Measurements from ENCODE around the gene SMCO3. TPM values are rescaled to one million over a fixed set of nuclear protein-coding genes. Genes with fewer than 3 reads are reported as not detected.
A peak's percentile ranks its signal among the peaks of the same experiment; 100 is the strongest.

Gene SMCO3
- polyA plus RNA-seq, 2 of the 4 experiments (the other 2 are of a cell fraction): 0.06 TPM; not detected in 1

DNA sequence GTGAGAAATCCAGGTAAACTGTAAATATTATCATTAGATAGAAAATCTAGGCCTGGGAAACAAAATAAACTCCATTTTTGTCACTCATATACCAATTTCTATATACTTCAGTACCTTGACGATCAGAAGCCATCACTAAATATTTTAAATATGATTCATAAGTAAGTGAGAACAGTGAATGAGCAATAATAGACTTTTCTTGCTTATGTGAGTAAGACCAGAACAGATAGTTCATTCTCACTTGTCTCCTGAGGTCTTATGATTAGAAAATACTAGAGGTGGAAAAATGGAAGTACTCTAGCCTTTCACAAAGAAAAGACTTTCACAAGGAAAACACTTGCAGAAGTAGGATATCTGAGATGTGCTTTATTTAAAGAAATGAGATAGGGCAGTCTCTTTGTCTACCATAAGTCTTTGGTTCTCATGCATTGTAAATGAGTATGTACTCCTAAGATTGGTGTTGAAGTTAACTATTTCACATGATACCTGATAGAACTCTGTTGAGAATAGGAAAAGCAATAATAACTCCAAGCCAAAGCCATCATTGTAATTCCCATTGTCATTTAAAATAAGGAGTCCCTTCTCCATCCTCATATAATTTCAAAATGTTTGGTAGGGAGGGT, 10.1 kb upstream of the SMCO3 start:
- FAIRE-seq: peak; percentile 84
- POLR2A ChIA-PET: no interaction called here

DNA sequence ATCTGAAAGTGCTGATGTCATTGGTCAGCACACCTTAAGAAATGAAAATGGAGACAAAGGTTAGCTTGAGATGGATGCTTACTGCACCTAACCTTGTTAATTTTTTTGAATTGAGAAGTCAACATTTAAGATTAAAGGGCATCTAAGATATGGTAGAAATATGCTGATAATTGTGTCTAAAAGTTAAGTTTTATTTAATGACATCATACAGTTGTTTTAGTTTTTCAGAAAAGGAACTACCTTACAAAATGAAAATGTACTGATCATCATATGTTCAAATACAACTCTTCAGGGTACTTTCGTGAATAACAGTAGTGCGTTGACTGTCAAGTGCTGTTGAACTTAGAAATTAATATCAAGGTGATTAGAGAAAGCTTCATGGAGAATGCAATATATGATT, 2.5 kb downstream of the SMCO3 start:
- no peaks in the 10 kb centered on the region for H3K9me3 ChIP-seq

More for the DNA sequence above, 10.1 kb upstream of the SMCO3 start:
- 27% methylated on average over 1 of the region's 1 CpG for WGBS (ENCODE audit: missing lambda C conversion rate)
- TF ChIP-seq, protein P1, sequence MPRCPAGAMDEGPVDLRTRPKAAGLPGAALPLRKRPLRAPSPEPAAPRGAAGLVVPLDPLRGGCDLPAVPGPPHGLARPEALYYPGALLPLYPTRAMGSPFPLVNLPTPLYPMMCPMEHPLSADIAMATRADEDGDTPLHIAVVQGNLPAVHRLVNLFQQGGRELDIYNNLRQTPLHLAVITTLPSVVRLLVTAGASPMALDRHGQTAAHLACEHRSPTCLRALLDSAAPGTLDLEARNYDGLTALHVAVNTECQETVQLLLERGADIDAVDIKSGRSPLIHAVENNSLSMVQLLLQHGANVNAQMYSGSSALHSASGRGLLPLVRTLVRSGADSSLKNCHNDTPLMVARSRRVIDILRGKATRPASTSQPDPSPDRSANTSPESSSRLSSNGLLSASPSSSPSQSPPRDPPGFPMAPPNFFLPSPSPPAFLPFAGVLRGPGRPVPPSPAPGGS (IDR thresholded peaks at IDR 0.05): no peak
- TF ChIP-seq NPAS2 (CRISPR knock-in tag; IDR thresholded peaks at IDR 0.05; ENCODE audit: borderline replicate concordance) (no peak), RFX5 (IDR thresholded peaks at IDR 0.05) (no peak), NFE2L2 (conservative IDR thresholded peaks at IDR 0.05; ENCODE audit: low read length) (no peak), GATA3 (IDR thresholded peaks at IDR 0.05; ENCODE audit: borderline replicate concordance) (no peak), MAZ (IDR thresholded peaks at IDR 0.05; ENCODE audit: borderline replicate concordance, low read depth, low read length) (no peak)
- TF ChIP-seq, protein P2, sequence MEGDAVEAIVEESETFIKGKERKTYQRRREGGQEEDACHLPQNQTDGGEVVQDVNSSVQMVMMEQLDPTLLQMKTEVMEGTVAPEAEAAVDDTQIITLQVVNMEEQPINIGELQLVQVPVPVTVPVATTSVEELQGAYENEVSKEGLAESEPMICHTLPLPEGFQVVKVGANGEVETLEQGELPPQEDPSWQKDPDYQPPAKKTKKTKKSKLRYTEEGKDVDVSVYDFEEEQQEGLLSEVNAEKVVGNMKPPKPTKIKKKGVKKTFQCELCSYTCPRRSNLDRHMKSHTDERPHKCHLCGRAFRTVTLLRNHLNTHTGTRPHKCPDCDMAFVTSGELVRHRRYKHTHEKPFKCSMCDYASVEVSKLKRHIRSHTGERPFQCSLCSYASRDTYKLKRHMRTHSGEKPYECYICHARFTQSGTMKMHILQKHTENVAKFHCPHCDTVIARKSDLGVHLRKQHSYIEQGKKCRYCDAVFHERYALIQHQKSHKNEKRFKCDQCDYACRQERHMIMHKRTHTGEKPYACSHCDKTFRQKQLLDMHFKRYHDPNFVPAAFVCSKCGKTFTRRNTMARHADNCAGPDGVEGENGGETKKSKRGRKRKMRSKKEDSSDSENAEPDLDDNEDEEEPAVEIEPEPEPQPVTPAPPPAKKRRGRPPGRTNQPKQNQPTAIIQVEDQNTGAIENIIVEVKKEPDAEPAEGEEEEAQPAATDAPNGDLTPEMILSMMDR (IDR thresholded peaks at IDR 0.05): no peak
- TF ChIP-seq, protein P3, sequence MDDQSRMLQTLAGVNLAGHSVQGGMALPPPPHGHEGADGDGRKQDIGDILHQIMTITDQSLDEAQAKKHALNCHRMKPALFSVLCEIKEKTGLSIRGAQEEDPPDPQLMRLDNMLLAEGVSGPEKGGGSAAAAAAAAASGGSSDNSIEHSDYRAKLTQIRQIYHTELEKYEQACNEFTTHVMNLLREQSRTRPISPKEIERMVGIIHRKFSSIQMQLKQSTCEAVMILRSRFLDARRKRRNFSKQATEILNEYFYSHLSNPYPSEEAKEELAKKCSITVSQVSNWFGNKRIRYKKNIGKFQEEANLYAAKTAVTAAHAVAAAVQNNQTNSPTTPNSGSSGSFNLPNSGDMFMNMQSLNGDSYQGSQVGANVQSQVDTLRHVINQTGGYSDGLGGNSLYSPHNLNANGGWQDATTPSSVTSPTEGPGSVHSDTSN (IDR thresholded peaks at IDR 0.05): no peak
- TF ChIP-seq, protein P4, sequence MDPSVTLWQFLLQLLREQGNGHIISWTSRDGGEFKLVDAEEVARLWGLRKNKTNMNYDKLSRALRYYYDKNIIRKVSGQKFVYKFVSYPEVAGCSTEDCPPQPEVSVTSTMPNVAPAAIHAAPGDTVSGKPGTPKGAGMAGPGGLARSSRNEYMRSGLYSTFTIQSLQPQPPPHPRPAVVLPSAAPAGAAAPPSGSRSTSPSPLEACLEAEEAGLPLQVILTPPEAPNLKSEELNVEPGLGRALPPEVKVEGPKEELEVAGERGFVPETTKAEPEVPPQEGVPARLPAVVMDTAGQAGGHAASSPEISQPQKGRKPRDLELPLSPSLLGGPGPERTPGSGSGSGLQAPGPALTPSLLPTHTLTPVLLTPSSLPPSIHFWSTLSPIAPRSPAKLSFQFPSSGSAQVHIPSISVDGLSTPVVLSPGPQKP (IDR thresholded peaks at IDR 0.05; ENCODE audit: low read depth, low read length): no peak
- H3K4me1 ChIP-seq: peaks cover 10% of the 10 kb centered on the region; the same call in 1 of the 3 replicates
- no peak overlapping the region for H3K4me3 ChIP-seq
- peak overlapping the region in 1 of 2 experiments; percentile 18; a peak in 1 of 6 replicates for H3K27ac ChIP-seq
- no peaks in the 10 kb centered on the region for H3K9me3 ChIP-seq
- H3K4me2 ChIP-seq: 0 out of 3 replicates have a peak overlapping the region, but pooled peaks have one; percentile 9
- DNase-seq (ENCODE audit: low read depth in 1 of 2, low spot score in 1 of 2) (no peak), ATAC-seq (no peak)
- CTCF ChIA-PET: interaction anchor here (0.6 to 5.7 kb wide), 5 partner anchors 10 to 146 kb away, joined by 3 to 36 read pairs (median 4); no protein-coding TSS in a partner anchor

DNA sequence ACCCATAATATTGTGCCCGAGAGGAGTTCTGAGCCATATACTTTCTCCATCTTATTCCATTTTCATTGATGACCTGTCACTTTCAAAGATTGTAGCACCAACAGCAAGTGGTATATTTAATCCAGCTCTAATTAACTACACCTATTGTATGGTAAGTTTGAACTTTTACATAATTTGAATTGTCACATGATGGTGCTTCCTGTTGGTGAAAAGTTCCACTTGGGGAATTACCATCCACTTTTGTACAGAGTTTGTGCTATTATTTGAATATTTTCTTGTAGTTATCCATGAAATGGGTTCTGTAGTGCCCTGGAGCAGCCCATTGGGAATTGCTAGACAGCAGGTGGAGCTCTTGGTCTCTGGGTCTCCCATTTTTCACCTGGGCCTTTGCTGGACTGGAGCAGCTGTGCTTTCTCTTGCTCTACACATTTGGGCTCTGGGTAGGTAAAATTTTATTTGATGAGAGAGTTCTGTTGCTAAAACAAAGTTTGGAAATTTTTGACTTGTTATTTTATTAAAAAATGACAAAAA, 3.0 kb downstream of the SMCO3 start:
- DNase-seq (ENCODE audit: low read depth in 1 of 2, low spot score in 1 of 2): peak; percentile 38 to 58
- ChIA-PET CTCF (interaction anchor here (0.6 to 4.0 kb wide), 37 partner anchors 8 to 460 kb away, joined by 3 to 61 read pairs (median 5); partner anchors contain the start of genes ART4, C12orf60, PDE6H and RERG), POLR2A (interaction anchor here (1.5 kb wide), 1 partner anchor 8 kb away, joined by 6 read pairs; the partner anchor contains the start of genes C12orf60 and WBP11)
- peaks cover 14% of the 10 kb centered on the region; the same call in 1 of the 3 replicates for H3K4me1 ChIP-seq
- H3K4me3 ChIP-seq: no peak overlapping the region
- no peak overlapping the region for H3K27ac ChIP-seq
- WGBS (ENCODE audit: missing lambda C conversion rate): 63% methylated on average over 1 of the region's 1 CpG
- no peak for FAIRE-seq
- no peak overlapping the region for H3K4me2 ChIP-seq
- no peaks in the 10 kb centered on the region for H3K9me3 ChIP-seq
- peak; percentile 95 to 97 for ATAC-seq
- TF ChIP-seq, protein P4 (IDR thresholded peaks at IDR 0.05; ENCODE audit: low read depth, low read length): no peak
- TF ChIP-seq, protein P5, sequence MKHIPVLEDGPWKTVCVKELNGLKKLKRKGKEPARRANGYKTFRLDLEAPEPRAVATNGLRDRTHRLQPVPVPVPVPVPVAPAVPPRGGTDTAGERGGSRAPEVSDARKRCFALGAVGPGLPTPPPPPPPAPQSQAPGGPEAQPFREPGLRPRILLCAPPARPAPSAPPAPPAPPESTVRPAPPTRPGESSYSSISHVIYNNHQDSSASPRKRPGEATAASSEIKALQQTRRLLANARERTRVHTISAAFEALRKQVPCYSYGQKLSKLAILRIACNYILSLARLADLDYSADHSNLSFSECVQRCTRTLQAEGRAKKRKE (CRISPR knock-in tag; IDR thresholded peaks at IDR 0.05; ENCODE audit: low read depth): no peak
- TF ChIP-seq TFCP2L1 (CRISPR knock-in tag; IDR thresholded peaks at IDR 0.05) (no peak), HOXB13 (CRISPR knock-in tag; IDR thresholded peaks at IDR 0.05; ENCODE audit: low read depth) (no peak), CEBPB (IDR thresholded peaks at IDR 0.05) (no peak), RAD21 (conservative IDR thresholded peaks at IDR 0.05 in 1 of 2, IDR thresholded peaks at IDR 0.05 in 1 of 2) (peak; percentile 94 to 95), KDM5A (IDR thresholded peaks at IDR 0.05) (no peak), RARB (CRISPR knock-in tag; IDR thresholded peaks at IDR 0.05) (no peak), EHMT2 (IDR thresholded peaks at IDR 0.05; ENCODE audit: low read depth) (no peak), ESRRA (IDR thresholded peaks at IDR 0.05; ENCODE audit: borderline replicate concordance, low read length) (no peak), SMC3 (IDR thresholded peaks at IDR 0.05) (peak; percentile 96)
- TF ChIP-seq, protein P2 (IDR thresholded peaks at IDR 0.05): peak; percentile 89

More for the DNA sequence above, 2.5 kb downstream of the SMCO3 start:
- ChIA-PET CTCF (interaction anchor here (0.6 to 4.0 kb wide), 33 partner anchors 7 to 460 kb away, joined by 3 to 61 read pairs (median 5); partner anchors contain the start of genes ART4, C12orf60, PDE6H and RERG), POLR2A (interaction anchor here (1.5 kb wide), 1 partner anchor 8 kb away, joined by 6 read pairs; the partner anchor contains the start of genes C12orf60 and WBP11)
- no peak overlapping the region for H3K4me2 ChIP-seq
- ATAC-seq: peak in 1 of 2 experiments; percentile 30; a peak in 2 of 6 replicates
- 82% methylated on average over 2 of the region's 2 CpGs for WGBS (ENCODE audit: missing lambda C conversion rate)
- peak; percentile 74 for FAIRE-seq
- peaks cover 14% of the 10 kb centered on the region; the same call in 1 of the 3 replicates for H3K4me1 ChIP-seq
- H3K27ac ChIP-seq: no peak overlapping the region
- H3K4me3 ChIP-seq: no peak overlapping the region
- DNase-seq (ENCODE audit: low read depth in 1 of 2, low spot score in 1 of 2): no peak
- TF ChIP-seq ZFP36 (IDR thresholded peaks at IDR 0.05; ENCODE audit: borderline replicate concordance, partially characterized antibody): no peak

Measured in A549 (cell line).